Loucy (cell line): ENCODE data around the gene RBPJL.

Experiments
- H2AFZ ChIP-seq: fragments of 200-600 bp; sonication (generic); 2 replicates; pipeline ENCODE4 v1.6.0; 2016; ENCODE audit warnings: antibody characterized with exemption, mild to moderate bottlenecking, low read length, moderate library complexity
- H3F3A ChIP-seq: fragments of 200-600 bp; 2 replicates; pipeline ENCODE4 v1.6.0; 2016; ENCODE audit warnings: antibody characterized with exemption, low read depth, mild to moderate bottlenecking
- H3K27me3 ChIP-seq: fragments of 200-600 bp; sonication (generic); 2 replicates; pipeline ENCODE4 v1.6.1; 2014; ENCODE audit warnings: low read length, mild to moderate bottlenecking; ENCODE audit not compliant: insufficient read depth, poor library complexity, severe bottlenecking
- H3K36me3 ChIP-seq: fragments of 200-600 bp; sonication (generic); 2 replicates; pipeline ENCODE4 v1.6.1; 2016; ENCODE audit warnings: low read length; ENCODE audit not compliant: insufficient read depth
- H3K4me1 ChIP-seq: fragments of 200-600 bp; sonication (generic); 2 replicates; pipeline ENCODE4 v1.5.1; 2014; ENCODE audit warnings: low read length, mild to moderate bottlenecking; ENCODE audit not compliant: insufficient read depth, poor library complexity, severe bottlenecking
- H3K4me2 ChIP-seq: fragments of 200-600 bp; sonication (generic); 2 replicates; pipeline ENCODE4 v1.6.0; 2014; ENCODE audit warnings: antibody characterized with exemption, low read length, low read depth, mild to moderate bottlenecking; ENCODE audit not compliant: poor library complexity, severe bottlenecking
- H3K4me3 ChIP-seq: fragments of 200-600 bp; sonication (generic); 2 replicates; pipeline ENCODE4 v1.5.1; 2014; ENCODE audit warnings: low read length, mild to moderate bottlenecking, mixed read lengths; ENCODE audit not compliant: poor library complexity, severe bottlenecking
- H3K79me2 ChIP-seq: fragments of 200-600 bp; sonication (generic); 2 replicates; pipeline ENCODE4 v1.6.1; 2014; ENCODE audit warnings: low read length; ENCODE audit not compliant: insufficient read depth
- H3K9ac ChIP-seq: fragments of 200-600 bp; sonication (generic); 2 replicates; pipeline ENCODE4 v1.6.0; 2014; ENCODE audit warnings: mild to moderate bottlenecking, low read depth, low read length, moderate library complexity; ENCODE audit not compliant: poor library complexity, severe bottlenecking
- H3K9me2 ChIP-seq: fragments of 200-600 bp; sonication (generic); replicated peaks from 2 replicates; pipeline ENCODE4 v1.6.1; 2016; ENCODE audit warnings: low read depth, low read length, mixed read lengths
- H3K9me3 ChIP-seq: fragments of 200-600 bp; sonication (generic); 2 replicates; pipeline ENCODE4 v1.6.1; 2014; ENCODE audit warnings: mild to moderate bottlenecking, antibody characterized with exemption, low read length, low read depth; ENCODE audit not compliant: insufficient read depth
- H4K20me1 ChIP-seq: fragments of 200-600 bp; sonication (generic); 2 replicates; pipeline ENCODE4 v1.6.0; 2014; ENCODE audit warnings: antibody characterized with exemption, low read length, mild to moderate bottlenecking; ENCODE audit not compliant: insufficient read depth, poor library complexity, severe bottlenecking
- CTCF ChIP-seq: fragments of 200-600 bp; sonication (generic); conservative IDR thresholded peaks from 2 replicates; pipeline ENCODE4 v1.5.1; 2014; ENCODE audit warnings: mild to moderate bottlenecking, antibody characterized with exemption, low read length
- EZH2phosphoT487 ChIP-seq: fragments of 200-600 bp; IDR thresholded peaks from 2 replicates; pipeline ENCODE4 v1.6.1; 2018; ENCODE audit warnings: antibody characterized with exemption, mild to moderate bottlenecking, moderate library complexity, borderline replicate concordance

RBPJL gene

GRCh38 chr20:45269754-45270270 lies 36.8 kb upstream of the RBPJL start:
- no peak overlapping the region for H3K4me3 ChIP-seq
- TF ChIP-seq CTCF (no peak), EZH2phosphoT487 (no peak)
- no peaks in the 10 kb centered on the region for H3K4me1 ChIP-seq

GRCh38 chr20:45275338-45275737 lies 31.3 kb upstream of the RBPJL start:
- Histone ChIP-seq H3K9me3 (no peaks in the 10 kb centered on the region), H3K4me3 (no peak overlapping the region), H3K79me2 (no peaks in the 10 kb centered on the region), H3K36me3 (no peaks in the 10 kb centered on the region), H3K4me1 (no peaks in the 10 kb centered on the region), H3F3A (no peaks in the 10 kb centered on the region), H3K4me2 (no peak overlapping the region), H2AFZ (no peak overlapping the region), H3K9ac (no peak overlapping the region), H4K20me1 (no peaks in the 10 kb centered on the region), H3K27me3 (no peaks in the 10 kb centered on the region), H3K9me2 (no peaks in the 10 kb centered on the region)
- TF ChIP-seq CTCF (no peak), EZH2phosphoT487 (no peak)

More at GRCh38 chr20:45269754-45270270, 36.8 kb upstream of the RBPJL start:
- Histone ChIP-seq H3K9me3 (no peaks in the 10 kb centered on the region), H3K9me2 (no peaks in the 10 kb centered on the region), H3K79me2 (no peaks in the 10 kb centered on the region), H3K4me2 (no peak overlapping the region), H4K20me1 (no peaks in the 10 kb centered on the region), H2AFZ (no peak overlapping the region), H3K36me3 (no peaks in the 10 kb centered on the region), H3F3A (no peaks in the 10 kb centered on the region), H3K27me3 (no peaks in the 10 kb centered on the region), H3K9ac (no peak overlapping the region)

- Histone ChIP-seq H3K9me3 (no peaks in the 10 kb centered on the region), H3K9me2 (no peaks in the 10 kb centered on the region), H3F3A (no peaks in the 10 kb centered on the region), H3K4me1 (no peaks in the 10 kb centered on the region), H4K20me1 (no peaks in the 10 kb centered on the region), H3K27me3 (no peaks in the 10 kb centered on the region), H3K79me2 (no peaks in the 10 kb centered on the region), H3K36me3 (no peaks in the 10 kb centered on the region), H2AFZ (no peak overlapping the region), H3K4me3 (no peak overlapping the region), H3K9ac (no peak overlapping the region), H3K4me2 (no peak overlapping the region)
- TF ChIP-seq CTCF (no peak), EZH2phosphoT487 (no peak)
Observed at GRCh38 chr20:45279992-45280391, 26.6 kb upstream of the RBPJL start.
